SJCRH30 (cell line): ENCODE results near the gene IRAK2. TPM values are rescaled to one million over a fixed set of nuclear protein-coding genes. Genes with fewer than 3 reads are reported as not detected.

Experiments used
- DNase-seq, 2 experiments: peaks; one replicate each; pipeline ENCODE4 v3.0.0-alpha.2; 2015 to 2020
- H3K27ac ChIP-seq: fragments of 250-450 bp; sonication (Bioruptor Pico); 2 replicates; pipeline ENCODE4 v1.5.1; 2020; ENCODE audit warnings: mild to moderate bottlenecking, moderate library complexity
- H3K27me3 ChIP-seq: fragments of 250-450 bp; sonication (Bioruptor Pico); 2 replicates; pipeline ENCODE4 v1.5.1; 2020; ENCODE audit warnings: mild to moderate bottlenecking, moderate library complexity
- H3K36me3 ChIP-seq: fragments of 250-450 bp; sonication (Bioruptor Pico); 2 replicates; pipeline ENCODE4 v1.5.1; 2020; ENCODE audit warnings: mild to moderate bottlenecking, moderate library complexity
- H3K4me1 ChIP-seq: fragments of 250-450 bp; sonication (Bioruptor Pico); 2 replicates; pipeline ENCODE4 v1.5.1; 2020; ENCODE audit warnings: mild to moderate bottlenecking, moderate library complexity
- H3K4me3 ChIP-seq: fragments of 250-450 bp; sonication (Bioruptor Pico); 2 replicates; pipeline ENCODE4 v1.5.1; 2020; ENCODE audit warnings: mild to moderate bottlenecking, moderate library complexity
- H3K9me3 ChIP-seq: fragments of 250-450 bp; sonication (Bioruptor Pico); replicated peaks from 2 replicates; pipeline ENCODE4 v1.5.1; 2020; ENCODE audit warnings: mild to moderate bottlenecking, moderate library complexity
- total RNA-seq: library from RNA; depleted of rRNA; stranded (reverse); fragments of >200 nt; shearing (Covaris generic); gene quantifications from 2 replicates; pipeline ENCODE4 v1.2.3, GENCODE V29; 2014

IRAK2 gene
- total RNA-seq, 1 experiment from 2014 or later: 8.1 TPM

GRCh38 chr3:10193692-10194327 is 29.1 kb downstream of the IRAK2 start:
- peaks cover 4% of the 10 kb centered on the region; the same call in 1 of the 2 replicates for H3K27me3 ChIP-seq
- no peak overlapping the region for H3K27ac ChIP-seq
- H3K9me3 ChIP-seq: no peaks in the 10 kb centered on the region
- no peak for DNase-seq
- no peak overlapping the region for H3K4me3 ChIP-seq
- H3K36me3 ChIP-seq: no peaks in the 10 kb centered on the region
- H3K4me1 ChIP-seq: peaks cover 9% of the 10 kb centered on the region

GRCh38 chr3:10194328-10195071 is 29.8 kb downstream of the IRAK2 start:
- H3K4me1 ChIP-seq: peaks cover 9% of the 10 kb centered on the region
- no peak overlapping the region for H3K27ac ChIP-seq

DNA sequence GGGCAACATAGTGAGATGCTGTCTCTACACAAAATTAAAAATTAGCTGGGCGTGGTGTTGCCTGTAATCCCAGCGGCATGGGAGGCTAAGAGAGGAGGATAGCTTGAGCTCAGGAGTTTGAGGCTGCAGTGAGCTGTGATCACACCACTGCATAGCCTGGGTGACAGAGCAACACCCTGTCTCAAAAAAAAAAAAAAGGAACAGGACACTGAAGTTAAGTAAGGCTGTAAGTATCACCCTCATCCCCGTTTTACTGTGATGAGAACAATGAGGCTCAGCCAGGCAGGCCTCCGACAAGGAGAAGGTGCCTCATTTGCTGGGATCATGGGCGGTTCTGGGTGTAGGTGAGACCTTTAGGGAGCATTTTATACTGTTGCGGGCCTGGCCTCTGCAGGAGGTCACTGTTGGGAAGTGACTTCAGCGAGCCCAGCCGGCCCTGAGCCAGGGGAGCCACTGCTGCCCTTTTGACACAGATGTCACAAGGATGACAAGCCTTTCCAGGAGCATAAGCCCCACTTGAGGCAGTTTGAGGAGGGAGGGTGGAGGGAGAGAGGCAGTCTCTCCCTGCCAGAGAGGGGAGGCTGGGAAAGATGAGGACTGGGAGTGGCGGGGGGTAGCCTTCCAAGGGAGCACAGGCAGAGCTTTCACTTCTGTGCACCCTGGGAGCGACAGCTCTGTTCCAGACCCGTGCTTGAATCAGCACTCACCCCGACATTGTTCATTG is 30.8 kb downstream of the IRAK2 start:
- H3K4me3 ChIP-seq: no peak overlapping the region
- H3K9me3 ChIP-seq: no peaks in the 10 kb centered on the region
- no peak for DNase-seq
- peaks cover 9% of the 10 kb centered on the region for H3K4me1 ChIP-seq
- H3K27me3 ChIP-seq: peaks cover 4% of the 10 kb centered on the region; the same call in 1 of the 2 replicates
- no peaks in the 10 kb centered on the region for H3K36me3 ChIP-seq
- no peak overlapping the region for H3K27ac ChIP-seq

More at GRCh38 chr3:10194328-10195071, 29.8 kb downstream of the IRAK2 start:
- Histone ChIP-seq H3K36me3 (no peaks in the 10 kb centered on the region), H3K4me3 (no peak overlapping the region), H3K27me3 (peaks cover 4% of the 10 kb centered on the region; the same call in 1 of the 2 replicates), H3K9me3 (no peaks in the 10 kb centered on the region)
- DNase-seq: no peak

DNA sequence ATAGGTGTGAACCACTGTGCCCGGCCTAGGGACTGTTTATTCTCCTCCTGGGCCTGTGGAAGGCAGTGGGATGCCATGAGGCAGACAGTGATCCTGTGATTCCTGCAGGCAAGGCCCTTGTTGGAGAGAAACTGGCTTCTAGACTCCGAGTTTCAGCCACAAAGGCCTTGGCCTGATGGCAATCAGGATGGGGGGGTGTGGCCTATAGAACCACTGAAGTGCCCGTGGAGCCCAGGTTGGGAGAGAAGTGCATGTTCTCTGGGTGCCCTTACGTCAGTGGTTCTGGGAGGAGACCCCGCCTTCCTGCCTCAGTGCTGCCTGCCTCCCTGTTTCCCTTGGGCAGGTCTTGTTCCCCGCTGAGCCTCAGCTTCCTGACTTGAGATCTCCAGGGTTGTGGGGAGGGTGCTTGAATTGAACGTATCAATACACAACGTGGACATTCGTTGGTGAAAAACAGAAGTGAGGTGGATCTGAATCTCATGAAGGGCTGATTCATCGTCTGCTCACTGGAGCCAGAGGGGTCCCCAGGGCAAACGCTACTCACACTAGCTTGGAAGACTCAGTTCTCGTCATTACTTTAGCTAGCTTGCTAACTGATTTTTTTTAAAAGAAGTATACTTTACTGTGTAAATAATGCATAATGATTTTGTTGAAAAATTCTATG is 31.8 kb downstream of the IRAK2 start:
- Histone ChIP-seq H3K4me1 (peaks cover 9% of the 10 kb centered on the region), H3K9me3 (no peaks in the 10 kb centered on the region), H3K36me3 (no peaks in the 10 kb centered on the region), H3K27ac (no peak overlapping the region), H3K27me3 (peaks cover 4% of the 10 kb centered on the region; the same call in 1 of the 2 replicates), H3K4me3 (no peak overlapping the region)
- DNase-seq: no peak

DNA sequence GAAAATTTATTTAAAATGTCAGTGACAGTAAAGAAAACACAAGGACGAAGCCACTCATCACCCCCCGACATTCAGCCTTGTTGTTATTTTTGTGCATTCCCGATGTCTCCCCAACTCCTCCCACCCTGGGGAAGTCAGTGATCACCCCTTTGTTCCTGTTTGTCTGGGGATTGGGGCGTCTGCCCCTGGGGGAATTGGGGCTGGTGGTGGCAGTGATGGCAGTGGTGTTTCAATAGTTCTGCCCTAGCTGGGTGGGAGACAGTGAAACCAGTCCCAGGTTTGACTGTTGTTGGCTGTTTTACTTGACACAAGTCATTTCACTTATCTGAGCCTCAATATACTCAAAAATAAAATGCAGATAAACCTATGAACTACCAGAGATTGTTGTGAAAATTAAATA is 33.5 kb downstream of the IRAK2 start:
- Histone ChIP-seq H3K9me3 (no peaks in the 10 kb centered on the region), H3K4me1 (no peaks in the 10 kb centered on the region), H3K36me3 (no peaks in the 10 kb centered on the region), H3K4me3 (no peak overlapping the region), H3K27me3 (peaks cover 4% of the 10 kb centered on the region; the same call in 1 of the 2 replicates), H3K27ac (no peak overlapping the region)
- no peak for DNase-seq

- Histone ChIP-seq H3K4me3 (no peak overlapping the region), H3K27ac (no peak overlapping the region), H3K4me1 (no peaks in the 10 kb centered on the region), H3K27me3 (peaks cover 4% of the 10 kb centered on the region; the same call in 1 of the 2 replicates), H3K9me3 (no peaks in the 10 kb centered on the region), H3K36me3 (no peaks in the 10 kb centered on the region)
- no peak for DNase-seq
These were observed 34.3 kb downstream of the IRAK2 start for GRCh38 chr3:10198761-10199649.

GRCh38 chr3:10204921-10205320 is 40.2 kb downstream of the IRAK2 start:
- no peak for DNase-seq

DNA sequence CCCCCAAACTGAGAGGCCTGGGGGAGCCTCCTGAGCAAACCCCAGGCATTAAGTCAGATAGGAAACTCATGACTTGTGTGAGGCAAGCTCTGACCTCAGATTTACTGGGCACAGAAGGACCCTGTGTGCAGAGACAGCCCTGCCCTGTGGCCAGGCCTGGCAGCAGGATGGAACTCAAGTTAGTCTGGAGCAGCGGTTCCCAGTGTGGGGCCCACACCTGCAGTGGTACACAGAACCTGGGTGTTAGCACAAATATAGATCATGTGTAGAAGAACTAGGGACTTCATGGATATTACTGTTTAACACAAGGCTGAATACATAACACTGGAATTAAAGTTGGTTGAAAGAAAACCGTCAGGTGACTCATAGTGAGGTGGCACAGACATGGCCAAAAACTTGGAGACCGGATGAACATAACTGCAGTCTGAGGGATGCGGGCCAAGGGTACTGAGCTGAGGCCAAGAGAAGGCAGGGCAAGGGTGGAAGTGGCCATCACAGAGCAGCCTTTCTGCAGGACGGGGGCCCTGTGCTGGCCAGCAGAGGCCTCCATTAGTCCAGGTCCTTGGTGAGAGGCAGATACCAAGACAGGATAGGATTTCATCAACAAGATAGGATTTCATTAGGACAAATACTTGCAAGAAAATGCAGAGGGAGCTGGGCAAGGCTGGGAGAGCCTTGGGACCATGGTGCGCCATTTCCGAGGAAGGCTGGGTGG is 40.9 kb downstream of the IRAK2 start:
- no peaks in the 10 kb centered on the region for H3K4me1 ChIP-seq
- H3K27me3 ChIP-seq: no peaks in the 10 kb centered on the region
- no peaks in the 10 kb centered on the region; the same call in 1 of the 2 replicates for H3K36me3 ChIP-seq
- H3K9me3 ChIP-seq: no peaks in the 10 kb centered on the region
- no peak overlapping the region for H3K4me3 ChIP-seq
- DNase-seq: no peak
- H3K27ac ChIP-seq: no peak overlapping the region

More at GRCh38 chr3:10204921-10205320, 40.2 kb downstream of the IRAK2 start:
- no peaks in the 10 kb centered on the region for H3K4me1 ChIP-seq
- H3K27me3 ChIP-seq: no peaks in the 10 kb centered on the region
- H3K36me3 ChIP-seq: no peaks in the 10 kb centered on the region
- no peaks in the 10 kb centered on the region for H3K9me3 ChIP-seq
- H3K4me3 ChIP-seq: no peak overlapping the region
- no peak overlapping the region for H3K27ac ChIP-seq

- Histone ChIP-seq H3K27ac (no peak overlapping the region), H3K9me3 (no peaks in the 10 kb centered on the region), H3K4me1 (no peaks in the 10 kb centered on the region), H3K36me3 (no peaks in the 10 kb centered on the region; the same call in 1 of the 2 replicates), H3K27me3 (no peaks in the 10 kb centered on the region), H3K4me3 (no peak overlapping the region)
- DNase-seq: no peak
These were observed 41.4 kb downstream of the IRAK2 start for GRCh38 chr3:10206166-10206511.

- Histone ChIP-seq H3K27ac (no peak overlapping the region), H3K27me3 (no peaks in the 10 kb centered on the region), H3K4me3 (no peak overlapping the region), H3K36me3 (no peaks in the 10 kb centered on the region; the same call in 1 of the 2 replicates), H3K9me3 (no peaks in the 10 kb centered on the region), H3K4me1 (no peaks in the 10 kb centered on the region)
- no peak for DNase-seq
These were observed 48.6 kb downstream of the IRAK2 start for GRCh38 chr3:10213156-10213792.

DNA sequence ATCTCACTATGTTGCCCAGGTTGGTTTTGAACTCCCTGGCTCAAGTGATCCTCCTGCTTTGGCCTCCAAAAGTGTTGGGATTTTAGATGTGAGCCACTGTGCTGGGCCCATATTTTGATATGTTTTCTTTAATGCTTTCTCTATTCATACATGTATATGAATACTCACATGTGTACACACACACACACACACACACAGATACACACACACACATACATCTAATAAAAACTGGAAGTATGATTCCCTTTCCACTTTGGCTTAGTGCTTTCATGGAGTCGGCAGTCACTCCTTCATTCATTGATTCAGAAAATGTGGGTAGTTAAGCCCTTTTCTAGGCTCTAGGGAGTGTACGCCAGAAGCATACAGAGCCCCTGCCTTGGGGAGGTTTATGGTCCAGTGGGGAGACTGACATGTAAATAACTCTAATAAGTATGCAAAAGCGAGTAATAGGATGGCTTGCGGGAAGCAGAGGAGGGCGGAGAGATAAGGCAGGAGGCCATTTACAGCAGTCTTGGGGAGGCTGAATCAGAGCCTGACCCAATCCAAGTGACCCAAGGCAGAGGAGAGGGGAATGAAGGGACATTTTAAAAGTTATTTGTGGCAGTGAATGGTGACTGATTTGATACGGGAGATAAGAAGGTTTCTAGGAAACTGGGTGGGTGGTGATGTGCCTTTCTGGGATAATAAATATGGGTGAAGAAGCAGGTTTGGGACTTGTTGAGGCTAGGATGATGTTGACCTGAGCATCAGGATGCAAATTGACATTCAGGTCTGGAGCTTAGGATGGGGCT is 51.1 kb downstream of the IRAK2 start:
- H3K27ac ChIP-seq: no peak overlapping the region
- H3K27me3 ChIP-seq: no peaks in the 10 kb centered on the region
- no peaks in the 10 kb centered on the region for H3K36me3 ChIP-seq
- DNase-seq: no peak
- H3K4me1 ChIP-seq: no peaks in the 10 kb centered on the region
- H3K9me3 ChIP-seq: no peaks in the 10 kb centered on the region
- H3K4me3 ChIP-seq: no peak overlapping the region

GRCh38 chr3:10217359-10217758 is 52.6 kb downstream of the IRAK2 start:
- Histone ChIP-seq H3K4me3 (no peak overlapping the region), H3K36me3 (no peaks in the 10 kb centered on the region), H3K4me1 (no peaks in the 10 kb centered on the region), H3K9me3 (no peaks in the 10 kb centered on the region), H3K27me3 (no peaks in the 10 kb centered on the region), H3K27ac (no peak overlapping the region)
- no peak for DNase-seq
